Brain pericyte (primary cell): ENCODE results near the gene CCDC177.
"Not testable (repeated sequence)": the region's sequence is repeated elsewhere in the genome, so short reads cannot be mapped to it uniquely, and the experiment has no call there.

Source experiments
- DNase-seq: peaks from one replicate; pipeline ENCODE4 v3.0.0-alpha.2; 2012; ENCODE audit warnings: low read depth, low spot score

The CCDC177 gene

DNA sequence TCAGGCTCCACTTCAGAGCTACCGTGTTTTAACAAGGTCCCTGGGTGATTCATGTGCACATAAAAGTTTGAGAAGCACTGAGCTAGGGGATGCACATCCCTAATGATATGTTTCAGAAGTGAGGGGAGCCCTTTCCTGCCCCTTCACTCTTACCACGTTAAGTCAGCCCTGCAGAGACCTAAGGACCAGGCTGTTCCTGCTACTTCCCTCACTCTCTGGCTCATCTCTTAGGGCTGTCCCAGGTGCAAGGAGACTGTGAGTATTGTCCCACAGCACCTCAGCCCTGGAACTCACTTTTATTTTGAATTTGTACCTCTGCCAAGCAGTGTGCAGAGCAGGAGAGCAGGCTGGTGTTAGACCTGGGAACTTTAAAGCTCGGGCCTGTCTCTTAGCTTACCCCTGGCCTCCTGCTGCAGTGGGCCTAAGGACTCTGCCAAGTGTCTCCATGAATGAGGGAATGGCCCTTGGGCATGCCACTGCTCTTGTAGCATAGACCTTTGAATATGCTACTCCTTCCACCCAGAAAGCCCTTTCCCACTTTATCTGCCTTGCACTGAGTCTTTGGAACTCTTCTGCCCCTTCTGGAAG lies 25.7 kb upstream of the CCDC177 start:
- no peak for DNase-seq

DNA sequence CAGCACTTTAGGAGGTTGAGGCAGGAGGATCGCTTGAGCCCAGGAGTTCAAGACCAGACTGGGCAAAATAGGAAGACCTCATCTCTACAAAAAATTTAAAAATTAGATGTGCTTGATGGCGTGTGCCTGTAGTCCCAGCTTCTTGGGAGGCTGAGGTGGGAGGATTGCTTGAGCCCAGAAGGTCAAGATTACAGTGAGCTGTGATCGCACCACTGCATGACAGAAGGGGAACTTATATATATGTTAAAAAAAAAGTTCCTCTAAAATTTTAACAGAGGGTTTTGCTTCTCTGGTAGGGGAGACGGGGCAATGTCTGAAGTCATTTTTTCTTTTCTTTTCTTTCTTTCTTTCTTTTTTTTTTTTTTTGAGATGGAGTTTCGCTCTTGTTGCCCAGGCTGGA lies 24.8 kb upstream of the CCDC177 start:
- not testable (repeated sequence) for DNase-seq

DNA sequence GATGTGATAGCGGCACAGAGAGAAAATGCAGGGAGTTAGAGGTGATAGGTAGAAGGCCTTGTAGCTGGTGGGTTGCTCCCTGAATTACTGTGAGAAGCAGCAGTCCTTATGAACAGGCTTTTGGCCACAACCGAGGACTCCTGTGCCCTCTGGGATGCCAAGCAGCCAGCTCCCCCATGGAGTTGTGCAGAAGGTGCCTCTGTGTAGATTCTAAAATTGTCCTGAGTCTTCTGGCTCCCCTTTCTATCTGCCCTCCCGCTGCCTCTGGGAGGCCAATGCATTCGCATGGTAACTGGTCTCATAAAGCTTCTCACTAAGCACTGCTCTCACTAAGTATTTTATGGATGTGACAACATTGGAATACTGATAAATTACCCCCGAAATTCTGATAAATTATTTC lies 20.7 kb upstream of the CCDC177 start:
- DNase-seq: no peak

DNA sequence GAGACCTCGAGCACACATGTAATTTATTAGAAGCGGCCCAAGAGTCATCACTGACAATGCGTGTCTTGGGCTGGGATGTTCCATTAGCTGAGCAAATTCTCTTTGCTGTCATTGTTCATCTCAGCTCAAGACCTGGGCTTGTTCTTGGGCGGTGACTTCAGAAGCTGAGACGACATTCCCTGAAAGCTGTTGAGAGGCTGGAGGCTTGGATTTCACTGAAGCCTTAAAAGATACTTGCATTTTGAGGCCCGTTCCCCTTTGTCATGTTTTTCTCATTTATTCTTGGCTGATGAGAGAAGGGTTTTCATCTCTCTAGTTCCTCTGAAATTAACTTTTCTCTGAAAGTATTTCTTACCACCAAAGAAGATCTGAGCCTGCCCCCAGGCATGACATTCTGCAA lies 20.2 kb upstream of the CCDC177 start:
- no peak for DNase-seq

DNA sequence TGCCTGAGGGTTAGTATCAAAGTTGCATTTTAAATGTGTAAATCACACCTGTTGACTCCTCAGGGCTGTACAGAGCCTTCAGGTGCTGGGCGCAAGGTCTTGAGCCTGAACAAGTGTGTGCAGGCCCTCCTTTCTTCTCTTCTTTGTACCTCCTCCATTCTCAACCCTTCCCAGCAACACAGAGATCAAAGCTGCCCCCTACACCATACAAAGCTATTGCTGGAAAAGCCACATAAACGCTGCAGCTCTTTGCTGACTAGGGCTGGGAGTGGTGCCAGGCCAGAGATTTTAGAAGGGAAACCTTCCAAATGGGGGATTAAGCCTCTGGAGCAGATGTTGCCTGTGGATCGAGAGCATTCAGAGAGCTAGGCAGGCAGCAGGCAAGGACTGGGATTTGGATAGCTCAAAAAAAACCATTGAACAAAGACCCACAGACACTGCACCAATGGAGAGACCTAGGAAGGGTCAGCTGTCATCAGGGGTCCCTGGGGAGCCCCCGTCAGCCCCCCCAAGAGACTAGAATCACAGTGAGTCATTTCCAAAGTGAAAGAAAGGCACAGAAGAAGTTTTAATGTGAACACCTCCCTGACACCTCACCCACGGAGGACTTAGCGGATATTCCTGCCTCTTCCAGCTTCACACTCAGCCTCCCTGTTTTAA lies 18.5 kb upstream of the CCDC177 start:
- no peak for DNase-seq

DNA sequence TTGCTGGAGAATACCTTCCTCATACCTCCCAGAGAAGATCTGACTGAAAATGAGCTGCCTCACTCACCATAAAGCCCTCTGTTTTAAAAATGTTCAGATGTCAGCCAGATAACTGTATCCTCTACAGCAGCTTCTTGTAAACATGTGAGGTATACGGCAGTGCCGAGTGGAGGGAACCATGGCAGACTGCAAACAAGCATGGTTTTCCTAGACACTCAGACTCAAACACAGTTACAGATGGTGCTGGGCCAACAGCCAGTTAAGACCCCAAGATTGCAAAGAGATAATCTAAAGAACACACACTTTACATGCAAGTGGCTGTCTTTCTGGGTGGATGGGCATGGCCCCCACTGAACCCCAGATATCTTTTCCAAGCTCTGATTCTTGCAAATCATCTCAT lies 16.6 kb upstream of the CCDC177 start:
- DNase-seq: no peak

DNA sequence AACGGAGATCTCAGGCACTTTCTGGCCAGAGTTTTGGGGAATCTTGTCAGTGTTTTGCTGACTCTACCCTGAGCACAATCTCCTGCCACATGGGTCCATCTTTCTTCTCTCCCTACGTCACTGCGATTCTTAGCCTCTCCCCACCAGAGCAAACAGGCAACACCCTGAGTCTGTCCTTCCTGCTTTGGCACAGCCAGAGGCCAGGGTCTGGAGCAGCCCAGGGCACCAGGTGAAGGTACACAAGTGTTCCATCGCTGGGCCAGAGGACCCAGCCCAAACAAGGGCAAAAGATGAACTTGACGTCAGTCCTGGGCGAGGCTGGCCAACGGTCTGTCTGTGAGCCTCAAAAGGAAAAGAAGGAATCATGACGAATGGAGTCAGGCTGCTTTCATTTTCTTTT lies 12.7 kb upstream of the CCDC177 start:
- no peak for DNase-seq

DNA sequence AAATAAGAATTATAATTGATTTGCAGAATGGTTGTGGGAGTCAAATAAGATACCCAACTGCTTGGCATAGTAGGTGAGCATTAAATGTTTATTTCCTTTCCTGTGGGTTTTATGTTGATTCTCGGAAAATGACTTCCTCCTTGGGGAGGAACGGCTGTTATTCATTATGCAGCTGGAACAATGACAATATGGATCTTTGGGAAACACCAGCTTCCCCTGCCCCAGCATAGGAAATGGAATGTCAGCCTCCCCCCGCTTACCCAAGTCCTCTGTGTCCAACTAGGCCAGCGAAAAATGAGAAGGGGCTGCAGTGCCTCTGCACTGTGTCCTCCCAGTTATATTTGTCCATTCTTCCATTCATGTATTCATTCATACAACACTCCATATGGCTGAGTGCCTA lies 11.7 kb upstream of the CCDC177 start:
- DNase-seq: no peak

DNA sequence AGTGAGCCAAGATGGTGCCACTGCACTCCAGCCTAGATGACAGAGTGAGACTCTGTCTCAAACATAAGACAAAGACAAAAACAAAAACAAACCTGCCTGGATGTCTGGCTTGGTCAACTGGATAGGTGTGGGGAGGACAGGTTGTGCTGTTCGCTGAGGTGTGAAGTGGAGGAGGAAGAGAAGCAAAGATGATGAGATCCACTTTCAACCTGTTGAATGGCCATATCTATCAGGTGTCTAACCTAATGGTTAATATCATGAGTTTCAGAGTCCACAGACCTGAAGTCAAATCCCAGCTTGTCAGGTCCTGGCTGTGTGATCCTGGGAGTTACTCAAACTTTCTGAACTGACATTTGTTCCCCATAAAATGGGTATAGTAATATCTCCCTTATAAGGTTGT lies 9.7 kb upstream of the CCDC177 start:
- DNase-seq: no peak

DNA sequence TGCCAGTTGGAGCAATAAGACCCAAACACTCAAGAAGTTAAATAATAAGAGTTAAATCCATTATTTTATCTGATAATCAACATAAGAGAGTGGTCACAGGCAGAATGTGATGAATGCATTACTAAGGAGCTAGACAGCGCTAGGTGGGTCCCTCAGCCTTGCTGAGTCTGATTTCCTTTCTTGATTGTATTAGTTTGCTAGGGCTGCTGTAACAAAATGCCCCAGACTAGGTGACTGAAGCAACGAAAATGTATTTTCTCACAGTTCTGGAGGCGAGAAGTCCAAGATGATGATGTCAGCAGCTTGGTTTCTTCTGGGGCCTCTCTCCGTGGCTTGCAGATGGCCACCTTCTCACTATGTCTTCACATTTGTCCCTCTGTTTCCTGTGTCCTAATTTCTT lies 8.2 kb upstream of the CCDC177 start:
- no peak for DNase-seq

DNA sequence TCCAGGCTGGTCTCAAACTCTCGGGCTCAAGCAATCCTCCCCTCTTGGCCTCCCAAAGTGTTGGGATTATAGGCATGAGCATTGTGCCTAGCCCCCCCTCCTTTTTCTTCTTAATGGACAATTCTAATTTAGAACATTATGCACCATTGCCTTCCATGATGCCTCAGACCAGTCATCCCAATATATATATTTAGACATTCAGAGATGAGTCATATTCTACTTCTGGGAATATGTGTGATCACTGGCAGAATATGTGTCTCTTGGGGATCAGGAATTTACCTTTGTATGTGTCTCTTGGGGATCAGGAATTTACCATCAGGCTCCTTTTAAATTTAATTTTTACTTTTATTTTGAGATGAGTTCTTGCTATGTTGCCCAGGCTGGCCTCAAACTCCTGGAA lies 7.5 kb upstream of the CCDC177 start:
- no peak for DNase-seq

DNA sequence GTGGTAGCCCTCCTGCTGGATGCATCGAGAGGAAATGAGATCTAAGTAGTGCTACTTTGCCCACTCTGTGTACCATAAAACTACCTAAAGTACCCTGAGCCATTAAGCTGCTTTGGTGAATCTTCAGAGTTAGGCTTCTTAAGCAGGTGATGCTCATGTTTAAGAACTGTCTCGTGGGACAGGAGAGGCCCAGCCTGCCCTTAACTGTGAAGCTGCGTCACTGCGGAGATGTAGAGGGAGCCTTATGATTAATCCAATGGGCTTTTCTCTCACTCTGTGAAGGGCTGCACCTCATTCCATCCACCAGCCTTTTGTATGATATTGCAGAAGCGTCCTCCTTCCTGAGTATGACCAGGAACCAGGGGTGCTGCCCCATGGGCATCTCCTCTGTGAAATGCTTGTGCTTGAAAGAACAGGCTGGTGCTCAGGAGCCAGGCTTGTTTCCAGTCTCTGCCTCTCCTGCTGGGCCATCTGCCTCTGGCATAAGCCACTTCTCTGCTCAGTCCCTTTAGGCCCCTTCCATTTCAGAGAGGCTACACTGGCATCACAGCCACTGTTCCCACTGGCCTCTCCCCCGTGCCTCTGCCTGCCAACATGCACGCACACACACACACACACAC lies 6.8 kb upstream of the CCDC177 start:
- DNase-seq: no peak

DNA sequence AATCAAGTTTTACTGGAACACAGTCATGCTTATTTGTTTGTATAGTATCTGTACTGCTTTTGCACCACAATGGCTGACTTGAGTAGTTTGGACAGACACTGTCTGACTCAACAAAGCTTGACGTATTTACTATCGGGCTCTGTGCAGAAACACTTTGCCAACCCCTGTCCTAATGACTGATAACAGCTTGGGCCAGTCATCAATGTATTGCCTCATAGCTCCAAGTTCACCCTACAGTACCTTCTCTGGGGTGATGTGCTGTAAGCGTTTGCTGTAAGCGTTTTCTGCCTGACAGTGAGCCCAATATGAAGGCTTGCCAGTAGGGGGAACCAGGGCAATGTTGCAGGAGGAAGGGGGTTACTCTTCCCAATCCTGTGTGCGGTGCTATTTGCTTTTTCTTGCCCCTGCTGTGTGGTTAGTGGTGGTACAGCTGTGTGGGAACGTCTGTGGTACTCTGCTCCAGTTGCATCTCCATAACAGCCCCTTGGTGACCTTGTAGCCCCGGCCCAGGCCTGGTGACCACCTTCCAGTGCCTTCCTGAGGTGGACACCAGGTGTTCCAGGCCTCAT lies 5.4 kb upstream of the CCDC177 start:
- DNase-seq: no peak

DNA sequence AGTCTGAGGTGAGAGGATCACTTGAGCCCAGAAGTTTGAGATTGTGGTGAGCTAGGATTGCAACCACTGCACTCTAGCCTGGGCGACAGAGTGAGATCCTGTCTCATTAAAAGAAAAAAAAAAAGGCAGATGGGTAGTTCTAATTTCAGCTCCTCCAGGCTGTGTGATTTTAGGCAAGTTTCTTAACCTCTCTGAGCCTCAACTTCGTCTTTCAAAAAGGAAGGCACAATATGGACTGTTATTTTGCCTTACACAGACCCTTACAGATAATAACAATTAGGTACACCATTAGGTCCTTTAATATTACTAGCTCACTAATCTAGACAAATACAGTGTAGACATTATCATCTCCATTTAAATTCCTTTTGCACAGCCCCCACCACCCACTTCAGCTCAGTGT lies 4.8 kb upstream of the CCDC177 start:
- no peak for DNase-seq

DNA sequence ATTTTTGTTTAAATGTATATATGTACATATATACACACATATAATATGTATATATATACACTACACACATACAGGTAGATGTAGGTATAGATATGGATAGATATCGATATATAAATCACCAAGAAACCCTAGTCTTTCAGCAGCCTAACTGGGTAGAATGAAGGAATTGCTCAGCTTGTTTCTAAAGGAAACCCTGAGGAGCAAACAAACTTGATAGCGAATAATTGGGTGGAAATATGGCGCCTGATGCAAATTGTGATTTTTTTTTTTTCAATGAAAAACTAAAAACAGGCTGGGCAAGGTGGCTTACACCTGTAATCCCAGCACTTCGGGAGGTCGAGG lies 254 bp upstream of the CCDC177 start:
- DNase-seq: no peak

DNA sequence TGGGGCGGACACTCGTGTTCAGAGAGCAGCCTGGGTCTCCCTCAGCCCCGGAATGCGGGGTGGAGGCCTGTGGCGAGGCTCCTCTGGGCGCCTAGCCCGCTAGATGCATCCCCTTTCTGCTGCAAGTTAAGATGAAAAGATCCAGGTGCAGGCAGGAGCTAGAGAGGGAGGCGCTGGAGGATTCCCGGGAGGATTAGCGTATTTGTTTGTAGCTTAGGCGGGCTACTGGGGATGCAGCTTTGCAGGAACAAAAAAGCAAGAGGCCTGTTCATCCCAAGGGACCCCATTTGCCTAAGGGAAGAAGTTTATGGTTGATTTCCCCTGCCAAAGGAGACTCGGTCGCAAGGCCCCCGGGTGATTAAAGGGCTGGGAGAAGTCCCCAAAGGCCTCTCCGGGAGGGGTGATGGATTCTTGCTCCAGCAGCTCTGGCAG lies 824 bp downstream of the CCDC177 start:
- DNase-seq: no peak

DNA sequence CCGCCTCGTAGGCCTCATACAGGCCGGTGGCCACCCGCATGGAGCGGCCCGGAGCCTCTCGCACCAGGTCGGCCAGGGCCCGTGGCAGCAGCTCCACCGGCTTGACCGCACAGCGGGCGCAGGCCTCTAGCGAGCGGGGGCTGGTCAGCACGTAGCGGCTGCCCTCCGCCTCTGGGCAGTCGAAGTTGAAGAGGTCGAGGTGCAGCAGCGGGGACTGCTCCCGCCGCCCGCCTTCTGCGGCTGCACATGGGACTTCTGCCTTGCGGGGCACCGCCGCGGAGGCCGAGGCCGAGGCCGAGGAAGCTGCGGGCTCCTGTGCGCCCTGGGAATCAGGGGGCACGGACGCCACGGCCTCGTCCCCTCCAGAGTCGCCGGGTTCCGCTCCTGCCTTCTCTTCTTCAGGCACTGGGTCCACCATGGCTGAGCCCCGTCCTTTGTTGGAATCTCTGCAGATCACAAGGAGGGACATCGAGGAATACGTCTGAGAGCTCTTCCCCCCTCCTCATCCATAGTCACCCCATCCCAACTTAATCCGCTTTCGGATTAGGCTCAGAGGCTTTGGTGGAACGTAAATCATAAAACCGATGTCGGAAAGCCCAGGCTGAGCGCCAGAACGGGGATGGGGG lies 1.4 kb downstream of the CCDC177 start:
- DNase-seq: no peak

DNA sequence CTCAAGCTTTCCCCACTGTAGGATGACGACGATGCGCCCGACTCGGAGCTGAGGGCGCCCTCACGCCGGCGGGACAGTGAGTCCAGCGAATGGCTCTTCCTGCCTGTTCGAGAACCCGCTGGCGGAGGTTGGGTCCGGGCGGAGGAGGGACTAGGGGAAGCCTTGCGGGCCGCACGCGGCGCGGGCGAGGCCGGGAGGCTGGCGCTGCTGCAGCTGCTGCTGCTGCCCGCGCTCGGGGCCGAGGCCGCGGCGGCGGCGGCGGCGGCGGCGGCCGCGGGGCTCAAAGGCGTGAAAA lies 1.9 kb downstream of the CCDC177 start:
- DNase-seq: no peak

DNA sequence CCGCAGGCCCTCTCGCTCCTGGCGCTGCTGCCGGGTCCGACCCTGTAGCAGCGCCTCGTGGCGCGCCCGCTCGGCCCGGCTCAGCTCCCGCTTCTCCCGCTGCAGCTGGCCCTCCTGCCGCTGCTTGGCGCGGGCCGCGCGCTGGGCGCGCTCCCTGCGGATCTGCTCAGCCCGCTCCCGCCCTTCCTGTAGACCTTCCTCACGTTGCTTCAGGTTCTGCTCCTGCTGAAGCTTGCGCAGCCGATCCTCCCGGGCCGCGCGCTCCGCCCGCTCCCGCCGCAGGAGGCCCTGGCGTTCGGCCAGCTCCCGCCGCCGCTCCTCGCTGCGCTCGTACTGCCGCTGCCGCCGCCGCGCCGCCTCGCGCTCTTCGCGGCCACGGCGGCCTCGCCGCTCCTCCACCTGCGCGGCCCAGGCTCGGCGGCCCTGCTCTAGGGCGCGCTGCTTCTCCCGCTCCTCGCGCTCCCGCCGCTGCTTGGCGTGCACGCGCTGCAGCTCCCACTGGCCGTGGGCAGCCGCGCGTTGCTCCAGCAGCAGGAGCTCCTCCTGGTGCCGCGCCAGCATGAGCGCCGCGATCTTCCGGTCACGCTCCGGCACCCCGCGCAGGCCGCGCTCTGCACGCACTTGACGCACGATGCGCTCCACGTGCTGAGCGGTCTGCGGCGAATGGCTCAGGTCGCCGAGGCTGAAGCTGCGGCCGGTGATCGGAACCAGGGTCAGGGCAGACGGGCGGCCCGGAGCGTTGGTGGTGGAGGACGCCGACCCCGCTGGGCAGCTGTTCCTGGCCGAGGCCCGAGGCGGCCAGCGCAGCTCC lies 2.4 kb downstream of the CCDC177 start:
- DNase-seq: no peak

DNA sequence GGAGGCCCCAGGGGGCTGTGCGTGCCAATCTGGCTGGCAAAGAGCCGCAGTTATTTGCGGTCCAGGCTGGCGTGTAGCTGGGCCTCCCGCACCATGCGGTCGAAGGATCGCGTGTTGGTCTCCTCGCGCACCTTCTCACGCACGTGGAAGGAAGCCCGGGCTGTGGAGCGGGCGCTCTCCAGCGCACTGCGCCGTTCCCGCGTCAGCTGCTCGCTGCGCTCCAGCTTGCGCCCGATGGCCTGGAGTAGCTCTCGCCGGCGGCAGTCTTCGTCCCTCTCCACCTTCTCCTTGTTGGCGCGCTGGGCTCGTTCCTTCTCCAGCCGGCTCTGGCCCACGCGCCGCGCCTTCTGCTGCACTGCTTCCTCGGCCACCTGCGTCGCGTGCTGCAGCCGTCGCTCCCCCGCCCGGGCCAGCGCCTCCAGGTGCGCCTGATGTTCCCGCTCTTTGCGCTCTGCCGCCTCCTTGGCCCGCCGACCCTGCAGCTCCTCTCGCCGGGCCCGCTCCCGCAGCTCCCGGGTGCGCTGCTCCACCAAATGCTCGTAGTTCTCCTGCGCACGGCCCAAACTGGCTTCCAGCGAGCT lies 3.1 kb downstream of the CCDC177 start:
- no peak for DNase-seq

DNA sequence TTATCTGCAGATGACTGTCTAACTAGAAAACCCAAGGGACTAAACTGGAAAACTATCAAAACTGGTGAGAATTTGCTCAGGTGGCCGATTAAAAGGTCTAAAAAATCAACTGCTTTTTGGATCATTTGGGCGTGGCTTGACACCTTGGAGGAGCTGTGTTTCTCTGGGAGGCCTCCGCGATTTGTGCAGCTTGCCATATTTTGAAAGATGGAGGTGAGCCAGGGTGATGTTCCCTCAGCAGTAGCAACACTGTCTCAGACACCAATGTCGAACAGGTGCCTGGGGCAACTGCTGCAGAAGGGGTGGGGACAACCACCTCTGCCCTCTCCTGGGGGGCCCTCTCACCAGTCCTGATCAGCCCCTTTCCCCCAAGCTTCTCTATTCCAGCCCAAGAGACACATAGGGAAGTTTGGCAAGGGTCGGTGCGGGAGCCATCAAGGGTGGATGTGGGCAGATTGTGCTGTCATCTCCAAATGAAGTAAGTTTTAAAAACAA lies 3.8 kb downstream of the CCDC177 start:
- no peak for DNase-seq

DNA sequence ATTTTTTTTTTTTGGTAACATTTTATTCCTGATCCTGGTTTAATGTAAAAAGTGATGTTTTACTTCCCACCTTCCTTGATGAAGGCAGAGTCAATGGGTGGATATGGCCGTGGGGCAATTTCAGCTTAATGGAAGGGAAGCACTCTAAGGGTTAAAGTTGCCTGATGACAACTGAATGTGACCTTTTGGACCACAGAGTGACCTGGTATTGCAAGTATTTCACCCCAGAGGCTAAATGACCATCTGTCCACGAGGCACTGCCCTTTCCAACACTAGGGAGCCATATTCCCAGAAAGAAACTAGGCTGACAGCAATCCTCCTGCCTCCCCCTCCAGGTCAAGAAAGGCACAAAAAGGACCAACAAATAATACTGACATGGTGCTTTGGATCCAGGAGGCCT lies 4.8 kb downstream of the CCDC177 start:
- no peak for DNase-seq
